GM19438 (cell line): ENCODE results near the gene TNFRSF25.
"Not testable (repeated sequence)": the region's sequence is repeated elsewhere in the genome, so short reads cannot be mapped to it uniquely, and the experiment has no call there.

ENCODE experiments used
- ATAC-seq: cut with Tn5 transposase; IDR thresholded peaks from one replicate; pipeline ENCODE4 v1.9.1; 2021; ENCODE audit warnings: low read depth; ENCODE audit not compliant: unreplicated experiment

The TNFRSF25 gene

GRCh38 chr1:6502000-6502891 is 36.3 kb upstream of the TNFRSF25 start:
- no peak for ATAC-seq

- no peak for ATAC-seq
Measured at GRCh38 chr1:6501279-6501813, 35.4 kb upstream of the TNFRSF25 start.

GRCh38 chr1:6500544-6501278 is 34.7 kb upstream of the TNFRSF25 start:
- no peak for ATAC-seq

GRCh38 chr1:6499296-6499695 is 33.3 kb upstream of the TNFRSF25 start:
- no peak for ATAC-seq

- ATAC-seq: no peak
Measured at GRCh38 chr1:6498576-6499111, 32.7 kb upstream of the TNFRSF25 start.

- no peak for ATAC-seq
Measured at GRCh38 chr1:6497867-6498575, 32.0 kb upstream of the TNFRSF25 start.

- no peak for ATAC-seq
Measured at GRCh38 chr1:6497215-6497866, 31.4 kb upstream of the TNFRSF25 start.

GRCh38 chr1:6496890-6497214 is 30.9 kb upstream of the TNFRSF25 start:
- ATAC-seq: no peak

GRCh38 chr1:6496365-6496721 is 30.4 kb upstream of the TNFRSF25 start:
- no peak for ATAC-seq

- no peak for ATAC-seq
Measured at GRCh38 chr1:6495540-6496364, 29.8 kb upstream of the TNFRSF25 start.

GRCh38 chr1:6495041-6495441 is 29.1 kb upstream of the TNFRSF25 start:
- ATAC-seq: no peak

- ATAC-seq: no peak
Measured at GRCh38 chr1:6494627-6495026, 28.7 kb upstream of the TNFRSF25 start.

- ATAC-seq: not testable (repeated sequence)
Measured at GRCh38 chr1:6493834-6494223, 27.9 kb upstream of the TNFRSF25 start.

GRCh38 chr1:6491966-6492365 is 26.0 kb upstream of the TNFRSF25 start:
- no peak for ATAC-seq

- ATAC-seq: no peak
Measured at GRCh38 chr1:6491480-6491962, 25.5 kb upstream of the TNFRSF25 start, which contains the start of gene PLEKHG5. TSS of gene PLEKHG5 (minus strand) at chr1:6491667. CDS start at chr1:6477571, 14,096 bp downstream.

GRCh38 chr1:6491081-6491449 is 25.1 kb upstream of the TNFRSF25 start:
- no peak for ATAC-seq

- ATAC-seq: no peak
Measured at GRCh38 chr1:6490181-6491080, 24.5 kb upstream of the TNFRSF25 start.

GRCh38 chr1:6489799-6490180 is 23.8 kb upstream of the TNFRSF25 start:
- ATAC-seq: peak; percentile 59
